IPS-18a (cell line): ENCODE data around the gene COQ8B.

Experiments
- H3K27ac ChIP-seq: one replicate; pipeline ENCODE4 v1.5.1; 2013; ENCODE audit warnings: low read length
- H3K27me3 ChIP-seq: one replicate; pipeline ENCODE4 v1.6.1; 2013; ENCODE audit warnings: mild to moderate bottlenecking, low read length; ENCODE audit not compliant: control insufficient read depth, insufficient read depth
- H3K36me3 ChIP-seq: one replicate; pipeline ENCODE4 v1.6.1; 2013; ENCODE audit warnings: low read depth, low read length; ENCODE audit not compliant: control insufficient read depth
- H3K4me1 ChIP-seq: one replicate; pipeline ENCODE4 v1.6.1; 2013; ENCODE audit warnings: low read depth, low read length; ENCODE audit not compliant: control insufficient read depth
- H3K4me3 ChIP-seq: one replicate; pipeline ENCODE4 v1.5.1; 2013; ENCODE audit warnings: low read length
- H3K9ac ChIP-seq: one replicate; pipeline ENCODE4 v1.6.1; 2013; ENCODE audit warnings: mild to moderate bottlenecking, low read length, moderate library complexity
- H3K9me3 ChIP-seq: one replicate; pipeline ENCODE4 v1.6.1; 2013; ENCODE audit warnings: low read depth, low read length; ENCODE audit not compliant: control insufficient read depth

Gene COQ8B

GRCh38 chr19:40713939-40714338 lies 2.7 kb downstream of the COQ8B start:
- H3K36me3 ChIP-seq: peaks cover 21% of the 10 kb centered on the region
- no peaks in the 10 kb centered on the region for H3K9me3 ChIP-seq
- H3K27ac ChIP-seq: no peak overlapping the region
- peaks cover 25% of the 10 kb centered on the region for H3K4me1 ChIP-seq
- H3K4me3 ChIP-seq: peak overlapping the region; percentile 73
- no peaks in the 10 kb centered on the region for H3K27me3 ChIP-seq
- H3K9ac ChIP-seq: no peak overlapping the region

GRCh38 chr19:40709817-40710216 lies 6.9 kb downstream of the COQ8B start:
- H3K9ac ChIP-seq: no peak overlapping the region
- H3K27ac ChIP-seq: no peak overlapping the region
- H3K9me3 ChIP-seq: no peaks in the 10 kb centered on the region
- peaks cover 4% of the 10 kb centered on the region for H3K4me1 ChIP-seq
- H3K27me3 ChIP-seq: no peaks in the 10 kb centered on the region
- H3K4me3 ChIP-seq: no peak overlapping the region
- H3K36me3 ChIP-seq: peaks cover 34% of the 10 kb centered on the region

- no peaks in the 10 kb centered on the region for H3K4me1 ChIP-seq
- H3K36me3 ChIP-seq: peaks cover 45% of the 10 kb centered on the region
- no peaks in the 10 kb centered on the region for H3K9me3 ChIP-seq
Observed at GRCh38 chr19:40707615-40708014, 9.1 kb downstream of the COQ8B start.

GRCh38 chr19:40705950-40706619 lies 10.6 kb downstream of the COQ8B start:
- no peak overlapping the region for H3K4me3 ChIP-seq
- peaks cover 47% of the 10 kb centered on the region for H3K36me3 ChIP-seq
- H3K4me1 ChIP-seq: no peaks in the 10 kb centered on the region

More at GRCh38 chr19:40707615-40708014, 9.1 kb downstream of the COQ8B start:
- H3K27ac ChIP-seq: no peak overlapping the region
- no peak overlapping the region for H3K4me3 ChIP-seq
- no peak overlapping the region for H3K9ac ChIP-seq
- no peaks in the 10 kb centered on the region for H3K27me3 ChIP-seq

GRCh38 chr19:40705362-40705651 lies 11.4 kb downstream of the COQ8B start:
- Histone ChIP-seq H3K9me3 (no peaks in the 10 kb centered on the region), H3K36me3 (peaks cover 50% of the 10 kb centered on the region), H3K27me3 (no peaks in the 10 kb centered on the region), H3K4me3 (no peak overlapping the region), H3K27ac (no peak overlapping the region), H3K9ac (no peak overlapping the region), H3K4me1 (no peaks in the 10 kb centered on the region)

More at GRCh38 chr19:40705950-40706619, 10.6 kb downstream of the COQ8B start:
- no peaks in the 10 kb centered on the region for H3K27me3 ChIP-seq
- no peak overlapping the region for H3K9ac ChIP-seq
- no peaks in the 10 kb centered on the region for H3K9me3 ChIP-seq
- H3K27ac ChIP-seq: no peak overlapping the region

GRCh38 chr19:40704491-40705361 lies 12.0 kb downstream of the COQ8B start:
- Histone ChIP-seq H3K4me3 (no peak overlapping the region), H3K27ac (no peak overlapping the region), H3K9ac (no peak overlapping the region)

GRCh38 chr19:40703029-40703755 lies 13.5 kb downstream of the COQ8B start:
- Histone ChIP-seq H3K9me3 (no peaks in the 10 kb centered on the region), H3K4me3 (no peak overlapping the region), H3K9ac (no peak overlapping the region), H3K27ac (no peak overlapping the region), H3K4me1 (no peaks in the 10 kb centered on the region), H3K36me3 (peaks cover 42% of the 10 kb centered on the region), H3K27me3 (no peaks in the 10 kb centered on the region)

More at GRCh38 chr19:40704491-40705361, 12.0 kb downstream of the COQ8B start:
- H3K4me1 ChIP-seq: no peaks in the 10 kb centered on the region
- no peaks in the 10 kb centered on the region for H3K27me3 ChIP-seq
- H3K36me3 ChIP-seq: peaks cover 47% of the 10 kb centered on the region
- H3K9me3 ChIP-seq: no peaks in the 10 kb centered on the region

- no peak overlapping the region for H3K27ac ChIP-seq
- no peaks in the 10 kb centered on the region for H3K9me3 ChIP-seq
- H3K36me3 ChIP-seq: peaks cover 37% of the 10 kb centered on the region
- H3K9ac ChIP-seq: no peak overlapping the region
- H3K4me1 ChIP-seq: no peaks in the 10 kb centered on the region
- no peaks in the 10 kb centered on the region for H3K27me3 ChIP-seq
- H3K4me3 ChIP-seq: no peak overlapping the region
Observed at GRCh38 chr19:40702337-40703012, 14.2 kb downstream of the COQ8B start.

- H3K9me3 ChIP-seq: no peaks in the 10 kb centered on the region
- no peaks in the 10 kb centered on the region for H3K27me3 ChIP-seq
- no peak overlapping the region for H3K9ac ChIP-seq
- peaks cover 36% of the 10 kb centered on the region for H3K36me3 ChIP-seq
- H3K4me3 ChIP-seq: no peak overlapping the region
- H3K27ac ChIP-seq: no peak overlapping the region
- no peaks in the 10 kb centered on the region for H3K4me1 ChIP-seq
Observed at GRCh38 chr19:40701758-40702157, 14.9 kb downstream of the COQ8B start.

- no peaks in the 10 kb centered on the region for H3K27me3 ChIP-seq
- no peak overlapping the region for H3K9ac ChIP-seq
- H3K4me3 ChIP-seq: no peak overlapping the region
- peaks cover 42% of the 10 kb centered on the region for H3K36me3 ChIP-seq
- H3K9me3 ChIP-seq: no peaks in the 10 kb centered on the region
- no peaks in the 10 kb centered on the region for H3K4me1 ChIP-seq
- no peak overlapping the region for H3K27ac ChIP-seq
Observed at GRCh38 chr19:40700083-40700482, 16.6 kb downstream of the COQ8B start.

GRCh38 chr19:40697007-40697406 lies 19.7 kb downstream of the COQ8B start:
- H3K27ac ChIP-seq: no peak overlapping the region
- peaks cover under 1% of the 10 kb centered on the region for H3K4me1 ChIP-seq
- H3K9me3 ChIP-seq: no peaks in the 10 kb centered on the region
- no peak overlapping the region for H3K4me3 ChIP-seq
- H3K9ac ChIP-seq: no peak overlapping the region
- no peaks in the 10 kb centered on the region for H3K27me3 ChIP-seq
- H3K36me3 ChIP-seq: peaks cover 26% of the 10 kb centered on the region
